ENCODE data around the gene MEGF11.

GRCh38 chr15:66155065-66155464, 98.5 kb downstream of the MEGF11 start:
- TF ChIP-seq CTCF (conservative IDR thresholded peaks at IDR 0.05) (no peak), EZH2 (IDR thresholded peaks at IDR 0.05; ENCODE audit: low read depth) (no peak)
